ES-I3 (cell line): ENCODE data around the gene PAPPA2.

Experiments used
- H3K36me3 ChIP-seq: 2 replicates; pipeline ENCODE4 v1.6.1; 2013; ENCODE audit warnings: mild to moderate bottlenecking, low read length, control low read depth, moderate library complexity; ENCODE audit not compliant: insufficient read depth
- H3K4me1 ChIP-seq: 2 replicates; pipeline ENCODE4 v1.6.1; 2013; ENCODE audit warnings: mild to moderate bottlenecking, control low read depth, low read length; ENCODE audit not compliant: insufficient read depth
- H3K9ac ChIP-seq: 2 replicates; pipeline ENCODE4 v1.6.1; 2013; ENCODE audit warnings: low read depth, mild to moderate bottlenecking, low read length, moderate library complexity
- H3K9me3 ChIP-seq: 2 replicates; pipeline ENCODE4 v1.6.1; 2013; ENCODE audit warnings: mild to moderate bottlenecking, low read length, moderate library complexity; ENCODE audit not compliant: control insufficient read depth, insufficient read depth

PAPPA2 gene

GRCh38 chr1:176877557-176877956 is 414.6 kb downstream of the PAPPA2 start:
- H3K9me3 ChIP-seq, result no peaks in the 10 kb centered on the region
- no peaks in the 10 kb centered on the region for H3K4me1 ChIP-seq
- no peak overlapping the region for H3K9ac ChIP-seq
- H3K36me3 ChIP-seq, result no peaks in the 10 kb centered on the region

- Histone ChIP-seq H3K9ac (no peak overlapping the region), H3K36me3 (no peaks in the 10 kb centered on the region), H3K9me3 (no peaks in the 10 kb centered on the region), H3K4me1 (no peaks in the 10 kb centered on the region)
Measured at GRCh38 chr1:176878750-176879536, 416.0 kb downstream of the PAPPA2 start.

GRCh38 chr1:176879784-176880620 is 417.0 kb downstream of the PAPPA2 start:
- Histone ChIP-seq H3K9me3 (no peaks in the 10 kb centered on the region), H3K36me3 (no peaks in the 10 kb centered on the region), H3K4me1 (no peaks in the 10 kb centered on the region), H3K9ac (no peak overlapping the region)

- no peaks in the 10 kb centered on the region for H3K36me3 ChIP-seq
- H3K4me1 ChIP-seq, result no peaks in the 10 kb centered on the region
- no peak overlapping the region for H3K9ac ChIP-seq
- no peaks in the 10 kb centered on the region for H3K9me3 ChIP-seq
Measured at GRCh38 chr1:176880955-176881595, 418.1 kb downstream of the PAPPA2 start.

- Histone ChIP-seq H3K4me1 (no peaks in the 10 kb centered on the region), H3K9me3 (no peaks in the 10 kb centered on the region), H3K36me3 (no peaks in the 10 kb centered on the region), H3K9ac (no peak overlapping the region)
Measured at GRCh38 chr1:176884286-176884685, 421.3 kb downstream of the PAPPA2 start.

GRCh38 chr1:176884911-176885310 is 421.9 kb downstream of the PAPPA2 start:
- Histone ChIP-seq H3K36me3 (no peaks in the 10 kb centered on the region), H3K9ac (no peak overlapping the region), H3K9me3 (no peaks in the 10 kb centered on the region), H3K4me1 (no peaks in the 10 kb centered on the region)

GRCh38 chr1:176885341-176885740 is 422.4 kb downstream of the PAPPA2 start:
- no peaks in the 10 kb centered on the region for H3K36me3 ChIP-seq
- no peaks in the 10 kb centered on the region for H3K4me1 ChIP-seq
- no peak overlapping the region for H3K9ac ChIP-seq
- no peaks in the 10 kb centered on the region for H3K9me3 ChIP-seq

- H3K4me1 ChIP-seq, result no peaks in the 10 kb centered on the region
- no peaks in the 10 kb centered on the region for H3K36me3 ChIP-seq
- no peaks in the 10 kb centered on the region for H3K9me3 ChIP-seq
- H3K9ac ChIP-seq, result no peak overlapping the region
Measured at GRCh38 chr1:176885751-176886150, 422.8 kb downstream of the PAPPA2 start.

GRCh38 chr1:176888471-176889032 is 425.6 kb downstream of the PAPPA2 start:
- Histone ChIP-seq H3K9ac (no peak overlapping the region), H3K4me1 (no peaks in the 10 kb centered on the region), H3K9me3 (no peaks in the 10 kb centered on the region), H3K36me3 (no peaks in the 10 kb centered on the region)

- Histone ChIP-seq H3K9ac (no peak overlapping the region), H3K36me3 (no peaks in the 10 kb centered on the region), H3K9me3 (no peaks in the 10 kb centered on the region), H3K4me1 (no peaks in the 10 kb centered on the region)
Measured at GRCh38 chr1:176893625-176894352, 430.8 kb downstream of the PAPPA2 start.

- no peaks in the 10 kb centered on the region for H3K4me1 ChIP-seq
- no peak overlapping the region for H3K9ac ChIP-seq
- H3K9me3 ChIP-seq, result no peaks in the 10 kb centered on the region
- H3K36me3 ChIP-seq, result no peaks in the 10 kb centered on the region
Measured at GRCh38 chr1:176894450-176894849, 431.5 kb downstream of the PAPPA2 start.
